Pulmonary artery endothelial cell (primary cell): ENCODE data around the gene CCDC184. TPM values are rescaled to one million over a fixed set of nuclear protein-coding genes. Genes with fewer than 3 reads are reported as not detected.
"Not testable (repeated sequence)": the region's sequence is repeated elsewhere in the genome, so short reads cannot be mapped to it uniquely, and the experiment has no call there.

Source experiments
- DNase-seq: peaks from one replicate; pipeline ENCODE4 v3.0.0-alpha.2; 2011; ENCODE audit warnings: low read depth, low spot score
- total RNA-seq: library from RNA; depleted of rRNA; stranded (reverse); fragments of >200 nt; gene quantifications from 2 replicates; pipeline ENCODE4 v1.2.3, GENCODE V29; 2014

Gene CCDC184
- total RNA-seq, 1 donor from 2014 or later: 0.07 TPM

DNA sequence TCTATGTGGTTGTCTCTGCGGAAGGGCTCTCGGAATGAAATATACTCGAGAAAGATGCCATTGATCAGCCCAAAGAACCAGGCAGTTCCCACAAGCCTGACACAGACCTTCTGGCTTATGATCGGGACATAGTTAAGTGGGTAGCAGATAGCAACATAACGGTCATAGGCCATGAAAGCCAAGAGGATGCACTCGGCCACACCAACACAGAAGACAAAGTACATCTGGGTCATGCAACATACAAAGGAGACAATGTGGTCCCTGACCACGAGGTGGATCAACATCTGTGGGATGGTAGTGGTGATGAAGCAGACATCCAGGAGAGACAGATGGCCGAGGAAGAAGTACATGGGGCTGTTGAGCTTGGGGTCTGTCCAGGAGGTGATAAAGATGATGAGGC is 19.3 kb downstream of the CCDC184 start:
- no peak for DNase-seq

- no peak for DNase-seq
These were observed 19.7 kb downstream of the CCDC184 start, which contains the start of gene OR10AD1 for GRCh38 chr12:48203192-48203591. Gene OR10AD1, minus strand, starts transcription at chr12:48203292. Its CDS starts 0 bp downstream, at chr12:48203292.

- not testable (repeated sequence) for DNase-seq
These were observed 26.1 kb downstream of the CCDC184 start for GRCh38 chr12:48209495-48209894.

GRCh38 chr12:48216785-48217184 is 33.3 kb downstream of the CCDC184 start:
- DNase-seq: no peak

GRCh38 chr12:48219631-48220030 is 36.2 kb downstream of the CCDC184 start:
- DNase-seq: no peak

GRCh38 chr12:48220701-48221100 is 37.3 kb downstream of the CCDC184 start:
- no peak for DNase-seq

GRCh38 chr12:48221645-48222044 is 38.2 kb downstream of the CCDC184 start:
- no peak for DNase-seq

DNA sequence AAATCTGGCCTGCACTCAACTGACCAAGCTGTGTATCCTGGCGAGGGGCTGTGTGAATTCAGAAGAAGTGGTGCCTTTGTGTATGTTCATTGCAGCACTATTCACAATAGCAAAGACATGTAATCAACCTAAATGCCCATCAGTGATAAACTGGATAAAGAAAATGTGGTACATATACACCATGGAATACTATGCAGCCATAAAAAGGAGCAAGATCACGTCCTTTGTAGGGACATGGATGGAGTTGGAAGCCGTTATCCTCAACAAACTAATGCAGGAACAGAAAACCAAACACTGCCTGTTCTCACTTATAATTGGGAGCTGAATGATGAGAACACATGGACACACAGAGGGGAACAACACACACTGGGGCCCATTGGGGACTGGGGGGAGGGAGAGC is 41.1 kb downstream of the CCDC184 start:
- not testable (repeated sequence) for DNase-seq

DNA sequence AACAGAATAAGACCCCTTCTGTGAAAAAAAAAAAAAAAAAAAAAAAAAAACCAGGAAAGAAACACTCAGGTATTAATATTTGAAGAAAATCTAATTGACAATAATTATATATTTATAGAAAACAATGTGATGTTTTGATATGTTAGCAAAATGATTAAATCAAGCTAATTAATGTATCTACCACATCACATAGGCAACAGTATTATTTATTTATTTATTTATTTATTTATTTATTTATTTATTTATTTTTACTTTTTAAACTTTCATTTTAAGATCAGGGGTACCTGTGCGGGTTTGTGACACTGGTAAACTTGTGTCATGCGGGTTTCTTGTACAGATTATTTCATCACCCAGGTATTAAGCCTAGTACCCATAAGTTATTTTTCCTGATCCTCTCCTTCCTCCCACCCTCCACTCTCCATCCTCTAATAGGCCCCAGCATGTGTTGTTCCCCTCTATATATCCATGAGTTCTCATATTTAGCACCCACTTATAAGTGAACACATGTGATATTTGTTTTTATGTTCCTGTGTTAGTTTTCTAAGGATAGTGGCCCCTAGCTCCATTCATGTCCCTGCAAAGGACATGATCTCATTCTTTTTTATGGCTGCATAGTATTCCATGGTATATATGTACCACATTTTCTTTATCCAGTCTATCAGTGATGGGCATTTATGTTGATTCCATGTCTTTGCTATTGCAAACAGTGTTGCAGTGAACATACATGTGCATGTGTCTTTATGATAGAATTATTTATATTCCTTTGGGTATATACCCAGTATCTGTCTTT is 47.9 kb downstream of the CCDC184 start:
- not testable (repeated sequence) for DNase-seq

Other genes with a start within 250 kb of the CCDC184 start
- 85.5 and 177 TPM in 2 replicates for gene TMEM106C, start 220.0 kb upstream of the CCDC184 start, total RNA-seq
- not detected in 2 replicates for gene COL2A1, start 179.2 kb upstream of the CCDC184 start, total RNA-seq
- gene SENP1, start 77.6 kb upstream of the CCDC184 start, total RNA-seq: 12.6 and 14.0 TPM in 2 replicates
- gene PFKM, start 64.3 kb upstream of the CCDC184 start, total RNA-seq: 95.1 and 143 TPM in 2 replicates
- gene ASB8, start 26.1 kb upstream of the CCDC184 start, total RNA-seq: 13.1 and 19.3 TPM in 2 replicates
- not detected in 2 replicates for gene OR10AD1, start 19.6 kb downstream of the CCDC184 start, total RNA-seq
- gene ZNF641, start 167.3 kb downstream of the CCDC184 start, total RNA-seq: 3.5 and 11.6 TPM in 2 replicates